OCI-LY7 (cell line): ENCODE measurements around the gene TBC1D8. TPM values are rescaled to one million over a fixed set of nuclear protein-coding genes. Genes with fewer than 3 reads are reported as not detected.

Source experiments
- BruUV-seq: library from RNA; stranded (reverse); fragments of 400-500 nt; replicated peaks from 2 replicates; lab custom pipeline; 2021; lab: Mats Ljungman, UMichigan
- CTCF ChIA-PET: fragments of 300-600 bp; sonication (Branson Sonifier 250); formaldehyde crosslinking; loops from one replicate; lab custom pipeline; 2022; ENCODE audit warnings: antibody characterized with exemption; ENCODE audit not compliant: unreplicated experiment; lab: Charles Lee
- POLR2A ChIA-PET: fragments of 300-600 bp; sonication (Branson Sonifier 250); formaldehyde crosslinking; loops from one replicate; lab custom pipeline; 2022; ENCODE audit warnings: antibody characterized with exemption; lab: Charles Lee
- DNase-seq: peaks from one replicate; pipeline ENCODE4 v3.0.0-alpha.2; 2015; ENCODE audit warnings: low spot score
- H2AFZ ChIP-seq: fragments of 200-600 bp; sonication (generic), shearing (Covaris generic); 2 replicates; pipeline ENCODE4 v1.6.1; 2014; ENCODE audit warnings: mild to moderate bottlenecking, antibody characterized with exemption, low read length, moderate library complexity
- H3K27ac ChIP-seq: fragments of 200-600 bp; sonication (generic); 2 replicates; pipeline ENCODE4 v1.5.1; 2014; ENCODE audit warnings: mixed run types, low read depth, mild to moderate bottlenecking, moderate library complexity, low read length, inconsistent platforms; ENCODE audit not compliant: poor library complexity, severe bottlenecking
- H3K36me3 ChIP-seq: fragments of 200-600 bp; sonication (generic); 2 replicates; pipeline ENCODE4 v1.6.1; 2014; ENCODE audit warnings: mild to moderate bottlenecking, antibody characterized with exemption, low read length, moderate library complexity, mixed read lengths; ENCODE audit not compliant: insufficient read depth
- H3K4me1 ChIP-seq: fragments of 200-600 bp; sonication (generic); 2 replicates; pipeline ENCODE4 v1.5.1; 2014; ENCODE audit warnings: mild to moderate bottlenecking, low read length; ENCODE audit not compliant: insufficient read depth, poor library complexity, severe bottlenecking
- H3K4me2 ChIP-seq: fragments of 200-600 bp; sonication (generic); 2 replicates; pipeline ENCODE4 v1.6.1; 2014; ENCODE audit warnings: mild to moderate bottlenecking, low read length
- H3K4me3 ChIP-seq: fragments of 200-600 bp; sonication (generic); 2 replicates; pipeline ENCODE4 v1.5.1; 2014; ENCODE audit warnings: mild to moderate bottlenecking, low read depth, low read length; ENCODE audit not compliant: poor library complexity, severe bottlenecking
- H3K79me2 ChIP-seq: fragments of 200-600 bp; sonication (generic); 2 replicates; pipeline ENCODE4 v1.6.1; 2016; ENCODE audit warnings: low read depth, mild to moderate bottlenecking, low read length, moderate library complexity, mixed read lengths; ENCODE audit not compliant: insufficient read depth
- H3K9me2 ChIP-seq: fragments of 200-600 bp; sonication (generic); 2 replicates; pipeline ENCODE4 v1.6.1; 2016; ENCODE audit warnings: mild to moderate bottlenecking, low read length, mixed read lengths; ENCODE audit not compliant: insufficient read depth
- H3K9me3 ChIP-seq: fragments of 200-600 bp; sonication (generic); 2 replicates; pipeline ENCODE4 v1.6.1; 2014; ENCODE audit warnings: mild to moderate bottlenecking, mixed run types, low read length, mixed read lengths
- H4K20me1 ChIP-seq: fragments of 200-600 bp; sonication (generic); 2 replicates; pipeline ENCODE4 v1.6.1; 2014; ENCODE audit warnings: mild to moderate bottlenecking, antibody characterized with exemption, low read length, moderate library complexity, mixed read lengths; ENCODE audit not compliant: insufficient read depth
- CTCF ChIP-seq: fragments of 200-600 bp; sonication (generic); conservative IDR thresholded peaks from 2 replicates; pipeline ENCODE4 v1.5.1; 2014; ENCODE audit warnings: mild to moderate bottlenecking, antibody characterized with exemption, low read length, moderate library complexity, mixed read lengths
- EZH2phosphoT487 ChIP-seq: fragments of 200-600 bp; sonication (generic); IDR thresholded peaks from 2 replicates; pipeline ENCODE4 v1.6.1; 2018; ENCODE audit warnings: low read depth, borderline replicate concordance, mild to moderate bottlenecking, mixed run types, antibody characterized with exemption, low read length, moderate library complexity, mixed read lengths
- intact Hi-C: fragments of 100-400 bp; cut with micrococcal nuclease; formaldehyde crosslinking; loops from one replicate; pipeline ENCODE4 v1.10.0; 2022; ENCODE audit not compliant: unreplicated experiment
- total RNA-seq, 2 experiments: library from RNA; depleted of rRNA in 1 of 2; stranded (reverse); fragments of >200 nt in 1 of 2; shearing (Covaris generic) in 1 of 2; gene quantifications; 2 replicates each; pipeline ENCODE4 v1.2.3, GENCODE V29; 2014 to 2022

TBC1D8 gene
- total RNA-seq, 2 experiments from 2014 or later = 0.22 to 0.49 TPM

- no peaks in the 10 kb centered on the region for H3K4me1 ChIP-seq
- H3K4me3 ChIP-seq = no peak overlapping the region
- CTCF ChIA-PET = no interaction called here
- no peak overlapping the region for H3K4me2 ChIP-seq
- POLR2A ChIA-PET = no interaction called here
- H2AFZ ChIP-seq = no peak overlapping the region
- no peaks in the 10 kb centered on the region for H3K36me3 ChIP-seq
- intact Hi-C loops = no loop called here
- H3K9me3 ChIP-seq = no peaks in the 10 kb centered on the region
- no TSS peak for BruUV-seq
- H4K20me1 ChIP-seq = no peaks in the 10 kb centered on the region
- no peak overlapping the region for H3K27ac ChIP-seq
- no peaks in the 10 kb centered on the region for H3K9me2 ChIP-seq
- no peak for DNase-seq
- H3K79me2 ChIP-seq = no peaks in the 10 kb centered on the region
- TF ChIP-seq CTCF (no peak), EZH2phosphoT487 (no peak)
Measured at GRCh38 chr2:101089419-101089818, 61.8 kb downstream of the TBC1D8 start.

- H3K79me2 ChIP-seq = no peaks in the 10 kb centered on the region
- no peaks in the 10 kb centered on the region for H4K20me1 ChIP-seq
- no peaks in the 10 kb centered on the region for H3K36me3 ChIP-seq
- POLR2A ChIA-PET = interaction anchor here (0.6 kb wide), 1 partner anchor 65 kb away, joined by 3 read pairs; no protein-coding TSS in a partner anchor
- intact Hi-C loops = no loop called here
- H3K4me3 ChIP-seq = no peak overlapping the region
- no peak overlapping the region for H3K4me2 ChIP-seq
- H3K27ac ChIP-seq = no peak overlapping the region
- DNase-seq = no peak
- no peaks in the 10 kb centered on the region for H3K9me2 ChIP-seq
- no peaks in the 10 kb centered on the region for H3K4me1 ChIP-seq
- CTCF ChIA-PET = interaction anchor here (0.7 kb wide), 1 partner anchor 1934 kb away, joined by 3 read pairs; no protein-coding TSS in a partner anchor
- BruUV-seq = no TSS peak
- H2AFZ ChIP-seq = no peak overlapping the region
- H3K9me3 ChIP-seq = no peaks in the 10 kb centered on the region
- no peak for TF ChIP-seq EZH2phosphoT487
Measured at GRCh38 chr2:101087638-101088037, 63.5 kb downstream of the TBC1D8 start.

GRCh38 chr2:101083613-101084012 lies 67.6 kb downstream of the TBC1D8 start:
- no peak for DNase-seq
- TF ChIP-seq CTCF (no peak), EZH2phosphoT487 (no peak)
- H4K20me1 ChIP-seq = no peaks in the 10 kb centered on the region
- H3K36me3 ChIP-seq = no peaks in the 10 kb centered on the region
- H3K4me2 ChIP-seq = no peak overlapping the region
- H3K27ac ChIP-seq = no peak overlapping the region
- BruUV-seq = no TSS peak
- H2AFZ ChIP-seq = no peak overlapping the region
- no peaks in the 10 kb centered on the region for H3K4me1 ChIP-seq
- CTCF ChIA-PET = no interaction called here
- H3K79me2 ChIP-seq = no peaks in the 10 kb centered on the region
- POLR2A ChIA-PET = no interaction called here
- no peak overlapping the region for H3K4me3 ChIP-seq
- no peaks in the 10 kb centered on the region for H3K9me2 ChIP-seq
- intact Hi-C loops = no loop called here
- H3K9me3 ChIP-seq = no peaks in the 10 kb centered on the region
